Testis (tissue), 2 donors: Measurements from ENCODE around the gene YEATS2.

Source experiments
- POLR2A ChIP-seq: fragments of 450-650 bp; IDR thresholded peaks from one replicate; pipeline ENCODE4 v1.6.1; 2017; ENCODE audit warnings: antibody characterized with exemption, mild to moderate bottlenecking, moderate library complexity
- TF ChIP-seq, protein P1 (sequence below), 3 experiments: fragments of 450-650 bp in 2 of 3; fragments of 200-600 bp in 1 of 3; sonication (generic) in 1 of 3; IDR thresholded peaks; one replicate each; pipeline ENCODE4 v1.5.1; 2016 to 2019; ENCODE audit warnings: antibody characterized with exemption in 3 of 3, mild to moderate bottlenecking in 2 of 3, moderate library complexity in 1 of 3

DNA sequence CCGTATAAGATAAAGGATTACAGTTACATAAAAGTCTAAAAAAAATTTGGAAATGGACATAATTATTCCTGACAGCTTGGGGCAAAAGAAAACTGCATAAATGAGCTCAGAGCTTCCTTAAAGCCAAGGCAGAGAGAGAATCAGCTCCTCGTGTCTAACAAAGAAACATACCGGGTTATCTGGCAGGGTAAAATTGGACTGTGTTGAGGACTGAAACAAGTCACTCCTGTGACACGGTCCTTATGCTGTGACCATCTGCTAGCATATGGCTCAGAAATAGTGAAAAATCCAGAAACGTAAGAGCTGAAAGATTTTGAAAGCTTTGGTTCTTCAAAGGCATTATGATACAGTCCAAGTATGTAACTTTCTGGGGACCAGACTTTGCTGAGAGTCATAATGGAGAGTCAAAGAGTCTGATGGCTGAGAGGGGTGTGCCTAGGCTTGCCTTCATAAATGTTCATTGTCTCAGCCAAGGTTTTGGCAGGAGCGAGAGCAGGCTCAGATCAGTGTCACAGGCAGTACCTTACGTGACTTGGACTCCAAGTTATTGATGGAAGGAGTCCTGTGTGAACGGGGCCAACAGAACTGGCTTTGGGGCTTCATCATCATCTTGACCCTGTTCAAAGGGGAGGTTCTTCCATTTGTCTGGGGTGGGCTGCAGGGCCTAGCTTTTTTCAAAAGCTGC, 115.3 kb downstream of the YEATS2 start:
- no peak for TF ChIP-seq POLR2A
- TF ChIP-seq, protein P1, sequence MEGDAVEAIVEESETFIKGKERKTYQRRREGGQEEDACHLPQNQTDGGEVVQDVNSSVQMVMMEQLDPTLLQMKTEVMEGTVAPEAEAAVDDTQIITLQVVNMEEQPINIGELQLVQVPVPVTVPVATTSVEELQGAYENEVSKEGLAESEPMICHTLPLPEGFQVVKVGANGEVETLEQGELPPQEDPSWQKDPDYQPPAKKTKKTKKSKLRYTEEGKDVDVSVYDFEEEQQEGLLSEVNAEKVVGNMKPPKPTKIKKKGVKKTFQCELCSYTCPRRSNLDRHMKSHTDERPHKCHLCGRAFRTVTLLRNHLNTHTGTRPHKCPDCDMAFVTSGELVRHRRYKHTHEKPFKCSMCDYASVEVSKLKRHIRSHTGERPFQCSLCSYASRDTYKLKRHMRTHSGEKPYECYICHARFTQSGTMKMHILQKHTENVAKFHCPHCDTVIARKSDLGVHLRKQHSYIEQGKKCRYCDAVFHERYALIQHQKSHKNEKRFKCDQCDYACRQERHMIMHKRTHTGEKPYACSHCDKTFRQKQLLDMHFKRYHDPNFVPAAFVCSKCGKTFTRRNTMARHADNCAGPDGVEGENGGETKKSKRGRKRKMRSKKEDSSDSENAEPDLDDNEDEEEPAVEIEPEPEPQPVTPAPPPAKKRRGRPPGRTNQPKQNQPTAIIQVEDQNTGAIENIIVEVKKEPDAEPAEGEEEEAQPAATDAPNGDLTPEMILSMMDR (IDR thresholded peaks at IDR 0.05): no peak
